ENCODE measurements around the gene SDF2L1.
"Not testable (repeated sequence)": the region's sequence is repeated elsewhere in the genome, so short reads cannot be mapped to it uniquely, and the experiment has no call there.

Gene SDF2L1

GRCh38 chr22:21636629-21637218, 5.4 kb upstream of the SDF2L1 start:
- no peak for DNase-seq (ENCODE audit: low read depth in 2 of 2)

DNA sequence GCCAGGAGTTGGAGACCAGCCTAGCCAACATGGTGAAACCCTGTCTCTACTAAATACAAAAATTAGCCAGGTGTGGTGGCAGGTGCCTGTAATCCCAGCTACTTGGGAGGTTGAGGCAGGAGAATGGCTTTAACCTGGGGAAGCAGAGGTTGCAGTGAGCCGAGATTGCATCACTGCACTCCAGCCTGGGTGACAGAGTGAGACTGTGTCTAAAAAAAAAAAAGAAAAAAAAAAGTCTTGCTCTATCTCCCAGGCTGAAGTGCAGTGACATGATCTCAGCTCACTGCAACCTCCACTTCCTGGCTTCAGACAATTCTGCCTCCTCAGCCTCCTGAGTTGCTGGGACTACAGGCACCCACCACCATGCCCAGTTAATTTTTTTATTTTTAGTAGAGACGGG, 4.7 kb upstream of the SDF2L1 start:
- not testable (repeated sequence) for DNase-seq (ENCODE audit: low read depth in 2 of 2)

GRCh38 chr22:21639359-21639758, 2.7 kb upstream of the SDF2L1 start:
- no peak for DNase-seq (ENCODE audit: low read depth in 2 of 2)

- DNase-seq (ENCODE audit: low read depth in 2 of 2) = no peak
These were observed 1.3 kb upstream of the SDF2L1 start for GRCh38 chr22:21640810-21641209.

DNA sequence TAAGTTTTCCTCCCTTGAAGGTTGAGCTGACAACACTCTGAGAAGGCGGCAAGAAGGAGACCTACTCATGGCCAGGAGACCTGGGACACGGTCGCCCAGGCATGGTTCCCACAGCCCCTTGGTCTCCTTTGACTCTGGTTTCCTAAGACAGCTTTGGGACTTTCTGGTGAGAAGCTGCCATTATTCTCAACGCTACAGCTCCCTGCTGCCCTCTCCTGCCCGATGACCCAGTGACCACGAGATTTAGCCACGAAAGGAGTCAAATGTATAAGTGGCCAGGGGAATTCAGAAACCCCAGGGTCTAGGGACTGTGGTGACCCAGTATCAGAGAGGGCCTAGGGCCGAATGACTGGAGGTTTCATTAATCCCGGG, 699 bp upstream of the SDF2L1 start:
- DNase-seq (ENCODE audit: low read depth in 2 of 2) = no peak

DNA sequence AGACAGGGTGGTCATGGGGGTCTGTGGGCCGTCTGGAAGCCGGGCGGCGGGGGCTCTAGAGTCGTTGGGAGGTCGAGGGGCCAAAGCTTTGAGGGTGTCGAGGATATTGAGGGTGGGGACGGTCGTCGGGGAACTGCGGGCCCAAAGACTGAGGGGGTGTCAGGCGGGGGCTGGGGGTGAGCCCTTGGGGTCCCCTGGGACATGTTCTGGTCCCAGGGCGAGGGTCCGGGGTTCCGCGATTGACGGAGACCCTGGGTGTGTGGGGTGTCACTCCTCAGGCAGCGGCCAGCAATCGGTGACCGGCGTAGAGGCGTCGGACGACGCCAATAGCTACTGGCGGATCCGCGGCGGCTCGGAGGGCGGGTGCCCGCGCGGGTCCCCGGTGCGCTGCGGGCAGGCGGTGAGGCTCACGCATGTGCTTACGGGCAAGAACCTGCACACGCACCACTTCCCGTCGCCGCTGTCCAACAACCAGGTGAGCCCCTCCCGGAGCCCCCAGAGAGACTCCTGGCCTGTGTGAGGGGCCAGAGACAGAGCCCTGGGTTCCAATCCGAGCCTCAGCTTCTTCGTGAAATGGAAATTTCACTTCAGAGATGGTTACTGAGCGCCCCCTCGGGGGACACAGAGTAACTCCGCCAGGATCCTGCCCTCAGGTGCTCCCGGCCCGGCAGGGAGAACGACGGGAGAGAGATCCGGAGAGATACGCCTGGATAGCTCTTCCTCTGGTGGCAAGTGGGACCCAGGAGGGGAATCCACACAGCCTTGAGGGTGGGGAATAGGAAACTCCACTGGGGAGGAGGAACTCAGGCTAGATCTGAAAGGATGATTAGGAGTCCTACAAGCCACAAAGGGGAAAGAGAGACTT, 714 bp downstream of the SDF2L1 start:
- DNase-seq (ENCODE audit: low read depth in 2 of 2) = no peak

GRCh38 chr22:21643533-21644357, 1.6 kb downstream of the SDF2L1 start:
- no peak for DNase-seq (ENCODE audit: low read depth in 2 of 2)

DNA sequence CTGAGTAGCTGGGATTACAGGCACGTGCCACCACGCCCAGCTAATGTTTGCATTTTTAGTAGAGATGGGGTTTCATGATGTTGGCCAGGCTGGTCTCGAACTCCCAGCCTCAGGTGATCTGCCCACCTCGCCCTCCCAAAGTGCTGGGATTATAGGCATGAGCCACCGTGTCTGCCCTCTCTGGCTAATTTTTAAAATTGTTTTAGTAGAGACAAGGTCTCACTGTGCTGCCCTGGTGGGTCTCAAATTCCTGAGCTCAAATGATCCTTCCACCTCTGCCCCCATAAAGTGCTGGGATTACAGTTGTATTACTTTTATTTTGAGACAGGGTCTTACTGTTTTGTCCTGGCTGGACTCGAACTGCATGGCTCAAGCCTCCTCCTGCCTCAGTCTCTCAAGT, 3.4 kb downstream of the SDF2L1 start:
- not testable (repeated sequence) for DNase-seq (ENCODE audit: low read depth in 2 of 2)

GRCh38 chr22:21646608-21647590, 4.8 kb downstream of the SDF2L1 start:
- peak; percentile 56 to 58 for DNase-seq (ENCODE audit: low read depth in 2 of 2)

GRCh38 chr22:21650280-21650679, 8.2 kb downstream of the SDF2L1 start:
- no peak for DNase-seq (ENCODE audit: low read depth in 2 of 2)

GRCh38 chr22:21650823-21651520, 8.9 kb downstream of the SDF2L1 start:
- DNase-seq (ENCODE audit: low read depth in 2 of 2) = no peak

DNA sequence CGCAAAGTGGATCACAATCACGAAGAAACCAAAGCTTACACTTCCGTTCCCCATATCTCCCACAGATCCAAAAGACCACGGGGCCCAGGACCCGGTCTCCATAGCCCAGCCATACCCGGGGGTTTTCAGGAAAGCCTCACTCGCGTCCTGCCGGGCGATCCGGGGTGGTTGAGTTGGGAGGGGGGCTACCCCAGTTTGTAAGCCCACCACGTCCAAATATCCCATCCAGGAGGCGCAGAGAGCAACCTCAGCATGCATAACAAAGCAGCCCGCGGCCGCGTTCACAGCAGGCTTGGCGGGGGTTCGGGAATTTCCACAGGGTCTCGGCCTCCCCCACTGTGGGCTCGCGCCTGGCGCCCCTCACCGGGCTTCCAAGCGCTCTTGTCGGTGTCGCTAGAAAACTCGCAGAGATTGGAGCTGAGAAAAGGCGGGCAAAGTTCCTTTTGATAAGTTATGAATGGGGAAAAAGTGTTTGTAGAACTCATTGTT, 9.5 kb downstream of the SDF2L1 start:
- no peak for DNase-seq (ENCODE audit: low read depth in 2 of 2)

DNA sequence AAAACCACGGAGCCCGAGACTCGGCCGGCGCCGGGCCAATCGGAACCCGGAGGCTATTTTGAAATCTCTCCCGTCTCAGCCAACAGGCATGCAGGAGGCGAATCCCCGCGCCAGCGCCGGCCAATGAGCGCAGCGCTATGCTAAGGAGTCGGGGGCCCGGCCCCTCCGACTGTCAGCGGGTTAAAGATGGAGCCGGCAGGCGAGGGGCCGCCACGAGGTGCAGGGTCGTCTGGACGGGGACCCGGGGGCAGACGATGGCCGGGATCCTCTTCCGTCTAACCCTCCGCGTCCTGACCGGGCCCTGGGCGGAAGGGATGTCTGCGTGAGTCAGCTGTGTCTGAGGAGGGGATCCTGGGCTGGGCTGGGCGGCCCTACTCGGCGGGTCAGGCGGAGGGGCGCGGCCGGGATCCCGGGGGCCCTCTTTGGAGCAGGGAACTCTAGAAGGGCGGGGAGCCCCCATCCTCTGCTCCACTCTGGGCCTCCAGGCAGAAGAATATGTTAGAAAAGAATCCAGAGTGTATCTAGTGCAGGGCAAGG, 10.0 kb downstream of the SDF2L1 start:
- DNase-seq (ENCODE audit: low read depth in 2 of 2) = peak; percentile 59 to 65

GRCh38 chr22:21652547-21653545, 10.7 kb downstream of the SDF2L1 start:
- DNase-seq (ENCODE audit: low read depth in 2 of 2) = no peak

DNA sequence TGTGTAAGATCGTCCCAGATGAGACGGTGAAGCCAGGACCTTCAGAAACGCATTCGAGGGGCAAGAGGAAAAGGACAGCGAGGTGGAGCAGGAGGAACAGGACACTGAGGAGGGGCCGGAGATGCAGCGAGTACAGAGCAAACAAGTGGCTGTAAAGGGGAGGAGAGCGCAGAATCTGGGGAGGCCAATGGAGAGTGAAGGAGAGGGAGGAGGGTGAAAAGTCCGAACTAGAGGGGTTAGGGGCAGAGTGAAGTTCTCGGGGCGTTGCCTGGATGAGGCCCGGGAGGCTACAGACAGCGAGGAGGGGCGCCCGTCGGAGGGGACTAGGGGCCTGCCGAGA, 14.9 kb downstream of the SDF2L1 start:
- no peak for DNase-seq (ENCODE audit: low read depth in 2 of 2)

DNA sequence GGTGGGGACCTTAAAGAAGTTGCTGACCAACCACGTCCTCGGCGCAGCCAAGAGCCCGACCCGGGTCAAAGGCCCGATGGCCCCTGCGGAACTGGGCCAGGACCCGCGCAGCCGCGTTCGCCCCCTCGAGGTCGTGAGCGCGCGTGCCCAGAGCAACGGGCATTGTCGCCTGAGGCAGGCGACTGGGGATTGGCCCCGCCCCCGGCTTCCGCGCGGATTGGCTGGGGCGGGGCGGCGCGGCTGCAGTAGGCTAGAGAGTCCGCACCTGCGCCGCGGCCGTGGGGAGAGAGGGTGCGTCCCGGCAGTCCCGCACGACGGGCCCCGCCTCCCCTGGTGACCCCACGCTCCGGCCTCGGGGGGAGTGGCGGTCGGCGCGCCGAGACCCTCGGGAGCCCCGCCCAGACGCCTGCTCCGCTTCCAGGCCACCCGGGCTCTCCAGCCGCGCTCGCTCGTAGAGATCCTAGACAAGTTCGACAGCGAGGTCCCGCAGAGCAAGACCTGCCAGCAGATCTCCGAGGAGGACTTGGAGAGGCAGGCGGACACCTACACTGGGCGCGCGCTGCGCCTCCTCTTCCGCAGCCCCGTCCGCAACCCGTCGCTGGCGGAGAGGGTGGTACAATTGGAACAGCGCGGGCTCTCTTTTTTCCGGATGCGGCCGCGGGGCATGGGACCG, 15.4 kb downstream of the SDF2L1 start:
- DNase-seq (ENCODE audit: low read depth in 2 of 2) = peak; percentile 45 to 48

GRCh38 chr22:21659864-21660525, 17.9 kb downstream of the SDF2L1 start:
- no peak for DNase-seq (ENCODE audit: low read depth in 2 of 2)

GRCh38 chr22:21660904-21661303, 18.8 kb downstream of the SDF2L1 start:
- no peak for DNase-seq (ENCODE audit: low read depth in 2 of 2)

All from stimulated activated CD8-positive, alpha-beta memory T cell treated with anti-CD3 and anti-CD28 coated beads, Interleukin-7, amount 100 ng/mL, for 1 hour (primary cell).